SU-DHL-6 (cell line): Measurements from ENCODE around the gene CEACAM6.

Source experiments
- EZH2phosphoT487 ChIP-seq: fragments of 200-600 bp; sonication (generic), shearing (Covaris generic); conservative IDR thresholded peaks from 2 replicates; pipeline ENCODE4 v1.6.1; 2018; ENCODE audit warnings: mild to moderate bottlenecking, antibody characterized with exemption, low read length, moderate library complexity, mixed read lengths
- TF ChIP-seq, protein P1 (sequence below): fragments of 200-600 bp; sonication (generic); IDR thresholded peaks from one replicate; pipeline ENCODE4 v1.5.1; 2017; ENCODE audit warnings: antibody characterized with exemption, mild to moderate bottlenecking, low read length, moderate library complexity; ENCODE audit not compliant: insufficient read depth, poor library complexity, severe bottlenecking

DNA sequence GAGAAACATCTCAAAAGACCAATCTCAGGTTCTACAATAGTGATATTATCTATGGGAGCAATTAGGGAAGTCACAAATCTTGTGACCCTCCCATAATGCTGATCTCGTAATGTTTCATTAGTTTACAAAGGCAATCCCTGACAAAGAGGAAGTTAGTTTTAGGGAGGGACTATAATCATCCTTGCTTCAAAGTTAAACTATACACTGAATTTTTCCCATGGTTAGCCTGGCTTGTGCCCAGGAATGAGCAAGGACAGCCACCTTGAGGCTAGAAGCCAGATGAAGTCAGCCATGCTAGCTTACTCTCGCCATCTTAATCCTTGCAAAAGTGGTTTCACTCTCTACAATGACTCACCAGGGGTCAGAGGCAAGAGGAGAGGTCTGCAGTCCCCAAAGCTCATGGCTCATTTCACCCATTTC lies 46.5 kb downstream of the CEACAM6 start:
- TF ChIP-seq, protein P1, sequence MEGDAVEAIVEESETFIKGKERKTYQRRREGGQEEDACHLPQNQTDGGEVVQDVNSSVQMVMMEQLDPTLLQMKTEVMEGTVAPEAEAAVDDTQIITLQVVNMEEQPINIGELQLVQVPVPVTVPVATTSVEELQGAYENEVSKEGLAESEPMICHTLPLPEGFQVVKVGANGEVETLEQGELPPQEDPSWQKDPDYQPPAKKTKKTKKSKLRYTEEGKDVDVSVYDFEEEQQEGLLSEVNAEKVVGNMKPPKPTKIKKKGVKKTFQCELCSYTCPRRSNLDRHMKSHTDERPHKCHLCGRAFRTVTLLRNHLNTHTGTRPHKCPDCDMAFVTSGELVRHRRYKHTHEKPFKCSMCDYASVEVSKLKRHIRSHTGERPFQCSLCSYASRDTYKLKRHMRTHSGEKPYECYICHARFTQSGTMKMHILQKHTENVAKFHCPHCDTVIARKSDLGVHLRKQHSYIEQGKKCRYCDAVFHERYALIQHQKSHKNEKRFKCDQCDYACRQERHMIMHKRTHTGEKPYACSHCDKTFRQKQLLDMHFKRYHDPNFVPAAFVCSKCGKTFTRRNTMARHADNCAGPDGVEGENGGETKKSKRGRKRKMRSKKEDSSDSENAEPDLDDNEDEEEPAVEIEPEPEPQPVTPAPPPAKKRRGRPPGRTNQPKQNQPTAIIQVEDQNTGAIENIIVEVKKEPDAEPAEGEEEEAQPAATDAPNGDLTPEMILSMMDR: no peak
- TF ChIP-seq EZH2phosphoT487: no peak
